ENCODE measurements around the gene ULK2. TPM values are rescaled to one million over a fixed set of nuclear protein-coding genes. Genes with fewer than 3 reads are reported as not detected.

Gene ULK2
- polyA plus RNA-seq, 1 donor from 2014 or later, result 55.1 TPM

GRCh38 chr17:19760746-19761145, 107.0 kb downstream of the ULK2 start:
- no peaks in the 10 kb centered on the region for H3K79me2 ChIP-seq (replicated peaks; ENCODE audit: insufficient read depth, low read length)
- H3F3A ChIP-seq (ENCODE audit: insufficient read depth, low read length, poor library complexity, severe bottlenecking), result no peaks in the 10 kb centered on the region
- no peak for TF ChIP-seq TAF1 (IDR thresholded peaks at IDR 0.05; ENCODE audit: low read depth)
- no peak for TF ChIP-seq RAD21 (conservative IDR thresholded peaks at IDR 0.05)
- TF ChIP-seq POLR2AphosphoS5 (IDR thresholded peaks at IDR 0.05), result no peak
- TF ChIP-seq CTCF (IDR thresholded peaks at IDR 0.05; ENCODE audit: poor library complexity, severe bottlenecking), result no peak
- TF ChIP-seq EP300 (conservative IDR thresholded peaks at IDR 0.05; ENCODE audit: poor library complexity, severe bottlenecking), result no peak
- TF ChIP-seq SMC3 (conservative IDR thresholded peaks at IDR 0.05; ENCODE audit: poor library complexity), result no peak
- TF ChIP-seq REST (IDR thresholded peaks at IDR 0.05; ENCODE audit: borderline replicate concordance), result no peak
- TF ChIP-seq MXI1 (conservative IDR thresholded peaks at IDR 0.05; ENCODE audit: poor library complexity, severe bottlenecking), result no peak
- no peak for TF ChIP-seq EZH2 (IDR thresholded peaks at IDR 0.05; ENCODE audit: borderline replicate concordance, insufficient read depth, low read length, poor library complexity, severe bottlenecking)
- no peaks in the 10 kb centered on the region for H4K20me1 ChIP-seq (ENCODE audit: insufficient read depth)
- H2AFZ ChIP-seq (ENCODE audit: low read depth, low read length), result no peak overlapping the region
- no peaks in the 10 kb centered on the region for H3K9me2 ChIP-seq (ENCODE audit: insufficient read depth, low read length)
- H3K4me2 ChIP-seq (ENCODE audit: low read length), result no peak overlapping the region
- no peak overlapping the region for H3K9ac ChIP-seq (ENCODE audit: low read length)
- H3K36me3 ChIP-seq (ENCODE audit: insufficient read depth, low read length), result no peaks in the 10 kb centered on the region
- H3K27ac ChIP-seq (ENCODE audit: low read length), result no peak overlapping the region
- H3K9me3 ChIP-seq (ENCODE audit: low read length), result no peaks in the 10 kb centered on the region
- H3K4me3 ChIP-seq (ENCODE audit: low read length), result no peak overlapping the region
- no peaks in the 10 kb centered on the region for H3K27me3 ChIP-seq (ENCODE audit: insufficient read depth, low read depth, low read length)

GRCh38 chr17:19759568-19760549, 107.9 kb downstream of the ULK2 start:
- Histone ChIP-seq H3K27ac (ENCODE audit: low read length) (no peak overlapping the region), H3K4me2 (ENCODE audit: low read length) (no peak overlapping the region), H3F3A (ENCODE audit: insufficient read depth, low read length, poor library complexity, severe bottlenecking) (no peaks in the 10 kb centered on the region), H2AFZ (ENCODE audit: low read depth, low read length) (no peak overlapping the region), H3K27me3 (ENCODE audit: insufficient read depth, low read depth, low read length) (no peaks in the 10 kb centered on the region), H3K79me2 (replicated peaks; ENCODE audit: insufficient read depth, low read length) (no peaks in the 10 kb centered on the region), H3K9ac (ENCODE audit: low read length) (no peak overlapping the region), H3K36me3 (ENCODE audit: insufficient read depth, low read length) (no peaks in the 10 kb centered on the region), H3K4me3 (ENCODE audit: low read length) (no peak overlapping the region), H3K9me3 (ENCODE audit: low read length) (no peaks in the 10 kb centered on the region), H3K9me2 (ENCODE audit: insufficient read depth, low read length) (no peaks in the 10 kb centered on the region), H4K20me1 (ENCODE audit: insufficient read depth) (no peaks in the 10 kb centered on the region)
- TF ChIP-seq SMC3 (conservative IDR thresholded peaks at IDR 0.05; ENCODE audit: poor library complexity), result no peak
- TF ChIP-seq RAD21 (conservative IDR thresholded peaks at IDR 0.05), result no peak
- no peak for TF ChIP-seq REST (IDR thresholded peaks at IDR 0.05; ENCODE audit: borderline replicate concordance)
- TF ChIP-seq TAF1 (IDR thresholded peaks at IDR 0.05; ENCODE audit: low read depth), result no peak
- TF ChIP-seq EP300 (conservative IDR thresholded peaks at IDR 0.05; ENCODE audit: poor library complexity, severe bottlenecking), result no peak
- no peak for TF ChIP-seq MXI1 (conservative IDR thresholded peaks at IDR 0.05; ENCODE audit: poor library complexity, severe bottlenecking)
- TF ChIP-seq POLR2AphosphoS5 (IDR thresholded peaks at IDR 0.05), result no peak
- TF ChIP-seq CTCF (IDR thresholded peaks at IDR 0.05; ENCODE audit: poor library complexity, severe bottlenecking), result no peak
- TF ChIP-seq EZH2 (IDR thresholded peaks at IDR 0.05; ENCODE audit: borderline replicate concordance, insufficient read depth, low read length, poor library complexity, severe bottlenecking), result no peak

Data from neural cell (in vitro differentiated cells).